HG03066 (cell line): ENCODE measurements around the gene IP6K3.

ENCODE experiments used
- ATAC-seq: cut with Tn5 transposase; IDR thresholded peaks from one replicate; pipeline ENCODE4 v1.9.1; 2021; ENCODE audit warnings: low read depth; ENCODE audit not compliant: unreplicated experiment

IP6K3 gene

GRCh38 chr6:33761922-33762629 is 15.4 kb upstream of the IP6K3 start:
- ATAC-seq, result no peak

- ATAC-seq, result no peak
Measured at GRCh38 chr6:33761581-33761921, 14.8 kb upstream of the IP6K3 start.

- no peak for ATAC-seq
Measured at GRCh38 chr6:33759887-33760629, 13.4 kb upstream of the IP6K3 start.

- no peak for ATAC-seq
Measured at GRCh38 chr6:33758815-33759216, 12.1 kb upstream of the IP6K3 start.

GRCh38 chr6:33757906-33758305 is 11.2 kb upstream of the IP6K3 start:
- no peak for ATAC-seq

GRCh38 chr6:33757113-33757512 is 10.4 kb upstream of the IP6K3 start:
- ATAC-seq, result no peak

GRCh38 chr6:33756211-33756954 is 9.7 kb upstream of the IP6K3 start:
- no peak for ATAC-seq

GRCh38 chr6:33755070-33755869 is 8.6 kb upstream of the IP6K3 start:
- no peak for ATAC-seq

- no peak for ATAC-seq
Measured at GRCh38 chr6:33754222-33754621, 7.5 kb upstream of the IP6K3 start.

- ATAC-seq, result no peak
Measured at GRCh38 chr6:33752646-33753015, 5.9 kb upstream of the IP6K3 start.

- ATAC-seq, result no peak
Measured at GRCh38 chr6:33751771-33752645, 5.3 kb upstream of the IP6K3 start.

GRCh38 chr6:33750244-33750991 is 3.7 kb upstream of the IP6K3 start:
- no peak for ATAC-seq

GRCh38 chr6:33749401-33749800 is 2.7 kb upstream of the IP6K3 start:
- ATAC-seq, result no peak

- no peak for ATAC-seq
Measured at GRCh38 chr6:33748841-33749240, 2.1 kb upstream of the IP6K3 start.

- no peak for ATAC-seq
Measured at GRCh38 chr6:33747823-33748222, 1.1 kb upstream of the IP6K3 start.

- ATAC-seq, result no peak
Measured at GRCh38 chr6:33746036-33746600, 587 bp downstream of the IP6K3 start.

- no peak for ATAC-seq
Measured at GRCh38 chr6:33745548-33745947, 1.2 kb downstream of the IP6K3 start.

- no peak for ATAC-seq
Measured at GRCh38 chr6:33744895-33745546, 1.7 kb downstream of the IP6K3 start.
